ENCODE measurements around the gene SH2D3A.

SH2D3A gene

GRCh38 chr19:6736917-6737283 lies 30.3 kb downstream of the SH2D3A start:
- DNase-seq: peak; percentile 38

GRCh38 chr19:6736169-6736916 lies 30.9 kb downstream of the SH2D3A start:
- DNase-seq: peak; percentile 65

GRCh38 chr19:6735181-6735911 lies 31.9 kb downstream of the SH2D3A start:
- no peak for DNase-seq

GRCh38 chr19:6734096-6734696 lies 33.0 kb downstream of the SH2D3A start:
- no peak for DNase-seq

GRCh38 chr19:6733338-6734095 lies 33.7 kb downstream of the SH2D3A start:
- no peak for DNase-seq

- no peak for DNase-seq
Measured at GRCh38 chr19:6732803-6733337, 34.4 kb downstream of the SH2D3A start.

- no peak for DNase-seq
Measured at GRCh38 chr19:6731822-6732221, 35.4 kb downstream of the SH2D3A start.

- no peak for DNase-seq
Measured at GRCh38 chr19:6730941-6731670, 36.1 kb downstream of the SH2D3A start.

- peak; percentile 59 for DNase-seq
Measured at GRCh38 chr19:6730153-6730804, 37.0 kb downstream of the SH2D3A start.

GRCh38 chr19:6729573-6730152 lies 37.6 kb downstream of the SH2D3A start:
- no peak for DNase-seq

- no peak for DNase-seq
Measured at GRCh38 chr19:6728346-6728745, 38.9 kb downstream of the SH2D3A start.

- no peak for DNase-seq
Measured at GRCh38 chr19:6725513-6726231, 41.6 kb downstream of the SH2D3A start.

GRCh38 chr19:6724631-6725492 lies 42.4 kb downstream of the SH2D3A start:
- no peak for DNase-seq

GRCh38 chr19:6723738-6724137 lies 43.5 kb downstream of the SH2D3A start:
- no peak for DNase-seq

GRCh38 chr19:6723108-6723618 lies 44.1 kb downstream of the SH2D3A start:
- DNase-seq: no peak

- DNase-seq: no peak
Measured at GRCh38 chr19:6721773-6722172, 45.5 kb downstream of the SH2D3A start.

- no peak for DNase-seq
Measured at GRCh38 chr19:6721138-6721474, 46.1 kb downstream of the SH2D3A start.

GRCh38 chr19:6720369-6721137 lies 46.7 kb downstream of the SH2D3A start, which contains the start of gene C3:
Gene C3 (minus strand): TSS chr19:6720650. CDS start chr19:6720589, 61 bp downstream.
- DNase-seq: no peak

GRCh38 chr19:6719992-6720368 lies 47.3 kb downstream of the SH2D3A start:
- no peak for DNase-seq
